Lower leg skin (tissue), 4 donors: Measurements from ENCODE around the gene COMMD7. TPM values are rescaled to one million over a fixed set of nuclear protein-coding genes. Genes with fewer than 3 reads are reported as not detected.
A peak's percentile ranks its signal among the peaks of the same experiment; 100 is the strongest.

Experiments used
- DNase-seq, 2 donors: peaks; one replicate each; pipeline ENCODE4 v3.0.0-alpha.2; 2019; ENCODE audit warnings: low spot score in 2 of 2
- H3K4me3 ChIP-seq: fragments of 200-600 bp; sonication (generic); 2 replicates; pipeline ENCODE4 v1.5.1; 2017; ENCODE audit warnings: mild to moderate bottlenecking, low read depth; ENCODE audit not compliant: poor library complexity, severe bottlenecking
- CTCF ChIP-seq, 3 donors: fragments of 450-650 bp; IDR thresholded peaks; one replicate each; pipeline ENCODE4 v1.5.1; 2016; ENCODE audit warnings: antibody characterized with exemption in 3 of 3, mild to moderate bottlenecking in 3 of 3, moderate library complexity in 2 of 3
- POLR2A ChIP-seq, 2 donors: fragments of 450-650 bp; IDR thresholded peaks; one replicate each; pipeline ENCODE4 v1.6.1; 2016 to 2017; ENCODE audit warnings: antibody characterized with exemption in 2 of 2, mild to moderate bottlenecking in 1 of 2, moderate library complexity in 1 of 2
- WGBS, 2 donors: methylation state at CpG; one replicate each; pipeline ENCODE4 v1.1.5; 2018; 5-methylcytosine and 5-hydroxymethylcytosine counted together
- intact Hi-C: fragments of 100-400 bp; cut with DNase I; formaldehyde crosslinking; loops from one replicate; pipeline ENCODE4 v1.15.0; 2023; ENCODE audit warnings: low total_unique reads
- total RNA-seq, 4 donors: library from RNA; depleted of rRNA; stranded (reverse); fragments of >200 nt; gene quantifications; one replicate each; pipeline ENCODE4 v1.1.0, GENCODE V29; 2016

COMMD7 gene
- total RNA-seq, 4 donors from 2014 or later = 16.9 to 21.0 (median 18.7) TPM

DNA sequence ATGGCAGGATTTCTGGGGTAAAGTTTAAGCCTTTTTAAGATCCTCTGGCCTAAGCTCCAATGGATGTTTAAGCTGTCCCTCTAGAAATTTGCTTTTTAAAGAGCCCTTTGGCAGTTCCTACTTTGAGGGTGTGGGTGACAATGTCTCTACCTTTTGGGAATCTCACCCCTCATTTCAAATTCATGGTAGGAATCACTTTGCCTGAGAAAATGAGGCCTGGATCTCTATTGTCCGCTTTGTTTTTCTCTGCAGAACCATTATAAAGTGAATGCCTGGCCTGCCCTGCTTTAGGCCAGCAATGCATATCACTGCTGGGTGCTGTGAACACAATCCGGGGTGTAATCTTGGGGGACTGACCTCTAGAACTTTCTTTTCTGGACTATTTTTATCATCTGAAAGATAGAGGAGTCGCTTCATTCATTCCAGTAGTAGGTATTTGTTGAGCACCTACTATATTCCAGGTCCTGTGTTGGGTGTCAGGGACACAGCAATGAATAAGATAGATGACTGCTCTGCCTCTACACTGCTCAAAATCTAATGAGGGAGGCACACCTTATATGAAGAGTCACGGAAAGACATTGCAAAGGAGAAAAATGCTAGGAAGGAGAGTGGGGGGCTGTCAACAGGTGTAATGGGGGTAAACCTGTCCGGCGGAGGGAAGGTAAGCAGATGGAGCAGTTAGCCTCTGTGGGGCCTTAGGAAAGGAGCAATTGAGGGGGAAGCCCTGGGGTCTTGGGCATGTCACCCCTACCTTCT lies 8.6 kb upstream of the COMMD7 start:
- no peak overlapping the region for H3K4me3 ChIP-seq
- no peak for DNase-seq
- WGBS, 2 donors = 91 to 93% methylated on average over 6 of the region's 6 CpGs
- TF ChIP-seq POLR2A (IDR thresholded peaks at IDR 0.05) (no peak), CTCF (IDR thresholded peaks at IDR 0.05) (no peak)
- intact Hi-C loops = no loop called here

DNA sequence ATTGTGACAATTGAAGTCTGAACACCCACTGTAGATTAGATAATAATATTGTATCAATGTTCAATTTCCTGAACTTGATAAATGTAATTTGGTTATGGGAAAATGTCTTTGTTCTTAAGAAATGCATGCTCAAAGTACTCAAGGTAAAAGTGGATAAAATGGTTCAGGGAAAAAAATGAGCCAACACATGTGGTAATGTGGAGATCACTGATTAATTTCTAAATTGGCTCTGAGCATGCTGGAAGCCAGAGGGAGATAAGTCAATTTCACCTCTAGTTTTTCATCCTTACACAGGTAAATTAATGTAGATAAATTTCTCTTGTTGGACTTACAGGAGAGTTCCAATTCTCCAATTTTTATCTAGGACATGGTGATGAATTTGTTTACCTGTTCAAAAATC lies 8.0 kb upstream of the COMMD7 start:
- no peak for TF ChIP-seq POLR2A (IDR thresholded peaks at IDR 0.05)
- TF ChIP-seq CTCF (IDR thresholded peaks at IDR 0.05) = no peak
- DNase-seq = no peak
- intact Hi-C loops = no loop called here
- no peak overlapping the region for H3K4me3 ChIP-seq

- TF ChIP-seq POLR2A (IDR thresholded peaks at IDR 0.05) = no peak
- no peak for TF ChIP-seq CTCF (IDR thresholded peaks at IDR 0.05)
- WGBS, 2 donors = 71 to 82% methylated on average over 11 of the region's 11 CpGs
- DNase-seq = no peak
- intact Hi-C loops = no loop called here
- no peak overlapping the region for H3K4me3 ChIP-seq
Observed at GRCh38 chr20:32749914-32750637, 6.8 kb upstream of the COMMD7 start.

GRCh38 chr20:32742322-32743236 lies 688 bp downstream of the COMMD7 start:
- WGBS, 2 donors = 10 to 12% methylated on average over 25 of the region's 25 CpGs
- intact Hi-C loops = no loop called here
- TF ChIP-seq POLR2A (IDR thresholded peaks at IDR 0.05) (no peak), CTCF (IDR thresholded peaks at IDR 0.05) (no peak)
- DNase-seq = no peak
- peak overlapping the region; percentile 78 for H3K4me3 ChIP-seq

DNA sequence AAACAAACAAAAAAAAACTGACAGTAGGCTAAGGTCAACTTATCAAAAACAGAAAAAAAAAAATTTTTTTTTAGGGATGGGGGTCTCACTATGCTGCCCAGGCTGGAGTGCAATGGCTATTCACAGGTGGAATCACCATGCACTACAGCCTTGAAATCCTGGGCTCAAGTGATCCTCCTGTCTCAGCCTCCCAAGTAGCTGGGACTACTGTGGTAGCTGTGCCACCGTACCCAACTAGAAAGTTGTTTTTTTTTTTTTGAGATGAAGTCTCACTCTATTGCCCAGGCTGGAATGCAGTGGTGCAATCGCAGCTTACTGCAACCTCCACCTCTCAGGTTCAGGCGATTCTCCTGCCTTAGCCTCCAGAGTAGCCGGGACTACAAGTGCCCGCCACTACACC lies 2.1 kb downstream of the COMMD7 start:
- intact Hi-C loops = no loop called here
- TF ChIP-seq POLR2A (IDR thresholded peaks at IDR 0.05) (no peak), CTCF (IDR thresholded peaks at IDR 0.05) (no peak)
- 88 to 94% methylated on average over 5 of the region's 5 CpGs for WGBS, 2 donors
- H3K4me3 ChIP-seq = no peak overlapping the region
- no peak for DNase-seq
